ENCODE results near the gene C9orf78. TPM values are rescaled to one million over a fixed set of nuclear protein-coding genes. Genes with fewer than 3 reads are reported as not detected.

The C9orf78 gene
- total and polyA plus RNA-seq, 7 donors, result 55.7 to 172 (median 67.1) TPM

DNA sequence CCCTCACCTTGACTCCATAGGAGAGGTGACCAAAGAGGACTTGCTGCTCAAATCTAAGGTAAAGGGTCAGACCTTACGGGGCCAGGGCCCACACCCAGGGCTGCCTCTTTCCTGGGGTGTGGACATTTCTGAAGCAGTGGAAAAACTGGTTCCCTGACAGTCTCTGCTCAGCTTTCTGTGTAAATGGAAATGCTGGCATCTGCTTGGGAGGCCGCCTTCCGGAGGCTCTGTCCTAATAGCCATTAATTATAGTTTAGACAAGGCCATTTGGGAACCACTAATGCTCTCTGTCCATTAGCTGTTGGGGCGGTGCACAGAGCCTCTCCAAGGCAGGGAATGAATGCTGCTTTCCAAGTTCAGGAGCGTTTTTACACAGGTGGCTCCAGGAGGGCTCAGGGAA, 17.5 kb upstream of the C9orf78 start:
- no peak for TF ChIP-seq EP300 (IDR thresholded peaks at IDR 0.05)
- TF ChIP-seq POLR2AphosphoS5 (IDR thresholded peaks at IDR 0.05), result no peak
- TF ChIP-seq, protein P1, sequence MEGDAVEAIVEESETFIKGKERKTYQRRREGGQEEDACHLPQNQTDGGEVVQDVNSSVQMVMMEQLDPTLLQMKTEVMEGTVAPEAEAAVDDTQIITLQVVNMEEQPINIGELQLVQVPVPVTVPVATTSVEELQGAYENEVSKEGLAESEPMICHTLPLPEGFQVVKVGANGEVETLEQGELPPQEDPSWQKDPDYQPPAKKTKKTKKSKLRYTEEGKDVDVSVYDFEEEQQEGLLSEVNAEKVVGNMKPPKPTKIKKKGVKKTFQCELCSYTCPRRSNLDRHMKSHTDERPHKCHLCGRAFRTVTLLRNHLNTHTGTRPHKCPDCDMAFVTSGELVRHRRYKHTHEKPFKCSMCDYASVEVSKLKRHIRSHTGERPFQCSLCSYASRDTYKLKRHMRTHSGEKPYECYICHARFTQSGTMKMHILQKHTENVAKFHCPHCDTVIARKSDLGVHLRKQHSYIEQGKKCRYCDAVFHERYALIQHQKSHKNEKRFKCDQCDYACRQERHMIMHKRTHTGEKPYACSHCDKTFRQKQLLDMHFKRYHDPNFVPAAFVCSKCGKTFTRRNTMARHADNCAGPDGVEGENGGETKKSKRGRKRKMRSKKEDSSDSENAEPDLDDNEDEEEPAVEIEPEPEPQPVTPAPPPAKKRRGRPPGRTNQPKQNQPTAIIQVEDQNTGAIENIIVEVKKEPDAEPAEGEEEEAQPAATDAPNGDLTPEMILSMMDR (IDR thresholded peaks at IDR 0.05), result no peak
- TF ChIP-seq POLR2A (IDR thresholded peaks at IDR 0.05), result no peak
- Histone ChIP-seq H3K27me3 (no peaks in the 10 kb centered on the region), H3K27ac (peak overlapping the region in 2 of 4 donors; percentile 70 to 80), H3K9me3 (no peaks in the 10 kb centered on the region), H3K4me1 (peaks cover 0 to 28% (median 20%) of the 10 kb centered on the region in 4 donors), H3K36me3 (peaks cover 20 to 66% (median 39%) of the 10 kb centered on the region in 4 donors), H3K4me3 (no peak overlapping the region)
- 74 to 78% methylated on average over 5 of the region's 5 CpGs for WGBS, 2 donors
- no peak for DNase-seq
- intact Hi-C loops (cut with DNase I), result no loop called here

DNA sequence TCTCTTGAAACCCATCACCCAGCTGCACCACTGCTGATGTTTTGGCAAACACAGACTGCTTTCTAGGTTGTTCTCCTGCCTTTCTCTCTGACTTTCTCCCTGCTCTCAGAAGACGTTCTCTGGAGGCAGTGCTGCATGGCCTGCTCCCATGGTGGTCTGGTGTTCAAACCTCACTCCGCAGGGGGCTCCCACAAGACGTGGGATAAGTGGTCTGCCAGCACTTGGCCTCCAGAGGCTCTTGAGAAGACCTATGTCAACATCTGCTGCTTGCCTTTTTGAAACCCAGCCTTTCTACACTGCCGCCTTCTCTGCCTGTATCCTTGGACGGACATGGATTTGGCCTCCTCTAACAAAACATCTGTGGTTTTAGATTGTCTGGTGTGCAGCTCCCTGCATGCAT, 16.7 kb upstream of the C9orf78 start:
- Histone ChIP-seq H3K9me3 (no peaks in the 10 kb centered on the region), H3K36me3 (peaks cover 14 to 58% (median 35%) of the 10 kb centered on the region in 4 donors), H3K27ac (peak overlapping the region; percentile 60 to 80 (median 72)), H3K4me3 (no peak overlapping the region), H3K27me3 (no peaks in the 10 kb centered on the region), H3K4me1 (peaks cover 0 to 28% (median 20%) of the 10 kb centered on the region in 4 donors)
- intact Hi-C loops (cut with DNase I), result no loop called here
- TF ChIP-seq POLR2A (IDR thresholded peaks at IDR 0.05) (no peak), POLR2AphosphoS5 (IDR thresholded peaks at IDR 0.05) (no peak), EP300 (IDR thresholded peaks at IDR 0.05) (no peak)
- TF ChIP-seq, protein P1 (IDR thresholded peaks at IDR 0.05), result no peak
- DNase-seq, result no peak
- WGBS, 2 donors, result 76 to 92% methylated on average over 5 of the region's 5 CpGs

DNA sequence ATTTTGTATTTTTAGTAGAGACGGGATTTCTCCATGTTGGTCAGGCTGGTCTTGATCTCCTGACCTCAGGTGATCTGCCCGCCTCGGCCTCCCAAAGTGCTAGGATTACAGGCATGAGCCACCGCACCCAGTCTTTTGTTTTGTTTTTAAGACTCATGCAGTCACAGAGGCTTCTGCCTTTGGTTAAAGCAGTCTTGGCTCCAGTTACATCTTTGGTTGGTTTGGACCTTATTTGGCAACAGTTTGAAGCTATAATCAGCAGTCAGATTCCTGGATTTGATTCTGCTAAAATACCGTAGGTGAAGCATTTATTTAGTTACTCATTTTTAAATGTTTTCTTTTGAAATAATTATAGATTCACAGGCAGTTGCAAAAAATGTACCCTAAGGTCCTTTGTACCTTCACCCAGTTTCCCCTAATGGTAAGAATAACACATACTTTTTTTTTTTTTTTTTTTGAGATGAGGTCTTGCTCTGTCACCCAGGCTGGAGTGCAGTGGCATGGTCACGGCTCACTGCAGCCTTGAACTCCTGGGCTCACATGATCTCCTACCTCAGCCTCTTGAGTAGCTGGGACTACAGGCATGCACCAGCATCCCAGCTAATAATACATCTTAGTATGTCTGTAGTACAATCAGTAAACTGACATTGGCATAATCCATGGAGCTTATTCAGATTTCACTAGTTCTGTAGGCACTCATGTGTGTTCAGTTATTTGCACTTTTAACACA, 15.9 kb upstream of the C9orf78 start:
- Histone ChIP-seq H3K27ac (peak overlapping the region; percentile 60 to 80 (median 72)), H3K4me1 (peaks cover 0 to 28% (median 20%) of the 10 kb centered on the region in 4 donors), H3K4me3 (no peak overlapping the region), H3K36me3 (peaks cover 14 to 50% (median 32%) of the 10 kb centered on the region in 4 donors), H3K9me3 (no peaks in the 10 kb centered on the region), H3K27me3 (no peaks in the 10 kb centered on the region)
- DNase-seq, result no peak
- 93% methylated on average over 6 of the region's 6 CpGs for WGBS, 2 donors
- TF ChIP-seq, protein P1 (IDR thresholded peaks at IDR 0.05), result no peak
- intact Hi-C loops (cut with DNase I), result no loop called here

DNA sequence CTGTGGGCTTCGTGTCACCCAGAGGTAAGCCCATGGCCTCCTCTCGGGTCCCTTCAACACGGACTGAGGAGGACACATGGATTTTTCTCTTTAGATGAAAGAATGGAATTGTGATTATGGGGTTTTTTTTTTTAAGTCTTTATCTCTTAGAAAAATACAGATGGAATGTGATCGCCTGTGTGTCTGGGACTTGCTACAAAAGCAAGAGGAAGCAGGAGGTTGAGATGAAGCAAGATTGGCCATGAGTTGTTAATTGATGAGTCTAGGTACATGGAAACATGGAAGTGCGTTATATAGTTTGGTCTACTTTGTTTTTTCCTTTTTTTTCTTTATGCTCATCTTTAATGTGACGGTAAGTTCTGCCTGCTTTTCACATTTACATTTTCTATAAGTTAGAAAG, 14.8 kb upstream of the C9orf78 start:
- TF ChIP-seq EP300 (IDR thresholded peaks at IDR 0.05) (no peak), POLR2AphosphoS5 (IDR thresholded peaks at IDR 0.05) (no peak), POLR2A (IDR thresholded peaks at IDR 0.05) (no peak)
- TF ChIP-seq, protein P1 (IDR thresholded peaks at IDR 0.05), result no peak
- H3K36me3 ChIP-seq, result peaks cover 14 to 41% (median 26%) of the 10 kb centered on the region in 4 donors
- WGBS, 2 donors, result 84 to 95% methylated on average over 6 of the region's 6 CpGs
- no peak for DNase-seq
- no peaks in the 10 kb centered on the region for H3K27me3 ChIP-seq
- no peaks in the 10 kb centered on the region for H3K9me3 ChIP-seq
- peak overlapping the region; percentile 60 to 80 (median 72) for H3K27ac ChIP-seq
- no peak overlapping the region for H3K4me3 ChIP-seq
- H3K4me1 ChIP-seq, result peaks cover 0 to 28% (median 20%) of the 10 kb centered on the region in 4 donors
- intact Hi-C loops (cut with DNase I), result no loop called here

Data from sigmoid colon (tissue), 7 donors.